K562 (cell line): Measurements from ENCODE around the gene ADD3. TPM values are rescaled to one million over a fixed set of nuclear protein-coding genes. Genes with fewer than 3 reads are reported as not detected.
A peak's percentile ranks its signal among the peaks of the same experiment; 100 is the strongest.

Experiments
- ATAC-seq: fragments of 200-7000 bp; cut with Tn5 transposase; 3 replicates; pipeline ENCODE4 v1.9.1; 2020; ENCODE audit warnings: moderate library complexity
- BruUV-seq: library from RNA; stranded (reverse); fragments of 400-500 nt; replicated peaks from 2 replicates; lab custom pipeline; 2021; lab: Mats Ljungman, UMichigan
- CTCF ChIA-PET: fragments of 300-600 bp; formaldehyde crosslinking; extraction: SDS; loops from one replicate; lab custom pipeline; 2021; ENCODE audit warnings: low intra/inter-chr PET ratio; lab: Yijun Ruan, JAX
- POLR2A ChIA-PET: fragments of 300-600, 350-650 bp; sonication (Branson Sonifier 250); formaldehyde crosslinking; extraction: SDS; loops from one replicate; lab custom pipeline; 2021; ENCODE audit warnings: antibody characterized with exemption, inconsistent platforms; lab: Yijun Ruan, JAX
- DNase-seq, 4 experiments: peaks; one replicate each; pipeline versions ENCODE4 v3.0.0 to v3.0.0-alpha.2; 2011 to 2018; ENCODE audit warnings: low spot score in 3 of 4, mixed read lengths in 3 of 4; ENCODE audit errors: extremely low read depth in 1 of 4
- FAIRE-seq: peaks from 2 replicates; lab custom pipeline; 2011; peaks lifted over from hg19 to GRCh38; lab: Jason Lieb, UNC
- H2AFZ ChIP-seq: 2 replicates; pipeline ENCODE4 v1.6.0; 2011; ENCODE audit warnings: low read depth, low read length, control low read depth, inconsistent platforms
- H3K27ac ChIP-seq: fragments of 200-600 bp; 3 replicates; pipeline ENCODE4 v1.8.0; 2011; ENCODE audit warnings: low read depth, mild to moderate bottlenecking, control low read depth, inconsistent platforms, low read length, moderate library complexity, mixed read lengths; ENCODE audit errors: extremely low read depth
- H3K27me3 ChIP-seq, 2 experiments: fragments of 300-600 bp in 1 of 2; 2 replicates in 1 of 2; 3 replicates in 1 of 2; pipeline versions ENCODE4 v1.6.0 to v1.8.0; 2011; ENCODE audit warnings: inconsistent platforms in 2 of 2, low read length in 2 of 2, mild to moderate bottlenecking in 1 of 2, mixed read lengths in 1 of 2, moderate library complexity in 1 of 2; ENCODE audit not compliant: control insufficient read depth in 2 of 2, insufficient read depth in 2 of 2
- H3K36me3 ChIP-seq: fragments of 300-600 bp; 3 replicates; pipeline ENCODE4 v1.8.0; 2011; ENCODE audit warnings: mild to moderate bottlenecking, low read length, inconsistent platforms; ENCODE audit not compliant: control insufficient read depth, insufficient read depth
- H3K4me1 ChIP-seq, 2 experiments: fragments of 200-600 bp in 1 of 2; replicated peaks in 1 of 2; 2 replicates in 1 of 2; 3 replicates in 1 of 2; pipeline versions ENCODE4 v1.5.1 to v1.8.0; 2011; ENCODE audit warnings: inconsistent platforms in 2 of 2, low read length in 2 of 2, mild to moderate bottlenecking in 1 of 2, mixed read lengths in 1 of 2, moderate library complexity in 1 of 2; ENCODE audit not compliant: control insufficient read depth in 2 of 2, insufficient read depth in 2 of 2
- H3K4me2 ChIP-seq: 2 replicates; pipeline ENCODE4 v1.6.1; 2011; ENCODE audit warnings: low read length, control low read depth, inconsistent platforms, mixed read lengths; ENCODE audit not compliant: insufficient read depth
- H3K4me3 ChIP-seq: fragments of 200-600 bp; sonication (generic), shearing (Covaris generic); 2 replicates; pipeline ENCODE4 v1.5.1; 2016; ENCODE audit warnings: control low read depth, inconsistent platforms
- H3K79me2 ChIP-seq: fragments of 200-600 bp; 3 replicates; pipeline ENCODE4 v1.8.0; 2011; ENCODE audit warnings: low read length, inconsistent platforms; ENCODE audit not compliant: control insufficient read depth, insufficient read depth
- H3K9ac ChIP-seq, 2 experiments: 2 replicates each; pipeline versions ENCODE4 v1.6.0 to v1.6.1; 2011; ENCODE audit warnings: low read depth in 2 of 2, low read length in 2 of 2, control low read depth in 1 of 2, inconsistent platforms in 1 of 2, mild to moderate bottlenecking in 1 of 2, mixed read lengths in 1 of 2; ENCODE audit not compliant: insufficient read depth in 1 of 2
- H3K9me1 ChIP-seq: one replicate; pipeline ENCODE4 v1.6.0; 2011; ENCODE audit warnings: inconsistent platforms, mild to moderate bottlenecking, low read length, moderate library complexity; ENCODE audit not compliant: control insufficient read depth, insufficient read depth
- H3K9me3 ChIP-seq: replicated peaks from 2 replicates; pipeline ENCODE4 v1.5.1; 2011; ENCODE audit warnings: low read depth, low read length, inconsistent platforms; ENCODE audit not compliant: control insufficient read depth, insufficient read depth
- H4K20me1 ChIP-seq: replicated peaks from 2 replicates; pipeline ENCODE4 v1.6.1; 2011; ENCODE audit warnings: low read length, inconsistent platforms, mixed read lengths; ENCODE audit not compliant: control insufficient read depth, insufficient read depth
- BHLHE40 ChIP-seq: IDR thresholded peaks from 2 replicates; pipeline ENCODE4 v1.6.1; 2011; ENCODE audit warnings: low read length, improper control_type of control experiment
- BRF2 ChIP-seq: IDR thresholded peaks from 3 replicates; pipeline ENCODE4 v1.6.1; 2011; ENCODE audit warnings: borderline replicate concordance, mild to moderate bottlenecking; ENCODE audit not compliant: insufficient read length, insufficient read depth
- CBFA2T3 ChIP-seq: fragments of 450-650 bp; IDR thresholded peaks from 2 replicates; pipeline ENCODE4 v1.6.1; 2017
- CCNT2 ChIP-seq: IDR thresholded peaks from 2 replicates; pipeline ENCODE4 v1.6.1; 2011; ENCODE audit warnings: borderline replicate concordance, low read depth, mild to moderate bottlenecking, moderate library complexity, mixed read lengths, low read length; ENCODE audit not compliant: insufficient read length; ENCODE audit errors: extremely low read depth
- FOXJ3 ChIP-seq: sonication (generic); formaldehyde crosslinking; IDR thresholded peaks from 2 replicates; pipeline ENCODE4 v1.4.0; 2020; ENCODE audit warnings: mild to moderate bottlenecking, missing genetic modification reagents
- MECOM ChIP-seq: fragments of 250-450 bp; sonication (Bioruptor Pico); IDR thresholded peaks from 2 replicates; pipeline ENCODE4 v1.8.0; 2022; ENCODE audit warnings: inconsistent platforms
- SAFB ChIP-seq: fragments of 200-400 bp; formaldehyde crosslinking; IDR thresholded peaks from 2 replicates; pipeline ENCODE4 v1.6.1; 2017; ENCODE audit warnings: low read depth, low read length, borderline replicate concordance
- SIRT6 ChIP-seq: IDR thresholded peaks from one replicate; pipeline ENCODE4 v1.6.1; 2012; ENCODE audit warnings: low read depth, mild to moderate bottlenecking, control low read depth, inconsistent platforms, low read length, moderate library complexity
- SP2 ChIP-seq: IDR thresholded peaks from 2 replicates; pipeline ENCODE4 v1.6.1; 2011; ENCODE audit warnings: mild to moderate bottlenecking, low read depth, low read length, moderate library complexity; ENCODE audit not compliant: poor library complexity, severe bottlenecking; ENCODE audit errors: extremely low read depth
- ZBTB11 ChIP-seq, 3 experiments: fragments of 200-800 bp in 1 of 3; fragments of 250-450 bp in 1 of 3; fragments of 450-650 bp in 1 of 3; sonication (Bioruptor Pico) in 1 of 3; sonication (Bioruptor generic) in 1 of 3; formaldehyde crosslinking in 1 of 3; IDR thresholded peaks; 2 replicates each; pipeline versions ENCODE4 v1.6.1 to v1.8.0; 2016 to 2022; ENCODE audit warnings: mild to moderate bottlenecking in 2 of 3, missing genetic modification characterization in 2 of 3, missing compliant biosample characterization in 1 of 3, moderate library complexity in 1 of 3
- ZNF79 ChIP-seq: fragments of 250-450 bp; sonication (Bioruptor Pico); IDR thresholded peaks from 2 replicates; pipeline ENCODE4 v1.4.0; 2020; ENCODE audit warnings: low read depth, mild to moderate bottlenecking, moderate library complexity
- ZSCAN29 ChIP-seq: fragments of 450-650 bp; IDR thresholded peaks from 2 replicates; pipeline ENCODE4 v1.6.1; 2017
- WGBS: fragments of 100-300 bp; shearing (Covaris generic); methylation state at CpG from one replicate; pipeline ENCODE4 v1.1.6; 2016; ENCODE audit warnings: low coverage, mixed read lengths; ENCODE audit not compliant: insufficient coverage; ENCODE audit errors: missing lambda C conversion rate; 5-methylcytosine and 5-hydroxymethylcytosine counted together
- in situ Hi-C: fragments of 300-500 bp; cut with MboI; formaldehyde crosslinking; loops from 4 replicates; pipeline ENCODE4 v1.15.0; 2018; ENCODE audit warnings: inconsistent platforms, mixed read lengths
- intact Hi-C: fragments of 100-400 bp; cut with micrococcal nuclease; formaldehyde crosslinking; loops from 2 replicates; pipeline ENCODE4 v1.14.2; 2022
- polyA plus RNA-seq, 8 experiments: library from polyadenylated mRNA; depleted of rRNA in 4 of 8; stranded (reverse) in 5 of 8; unstranded in 3 of 8; fragments of >200 nt; fragmentation: Nextera tagmentation in 2 of 8; fragmentation: Illumina TruSeq in 1 of 8; extraction: Ambion mirVana in 2 of 8; extraction: Trizol in 1 of 8; gene quantifications; 2 replicates each; pipeline versions ENCODE4 v1.2.1 to v1.2.3, GENCODE V29; 2011 to 2014; ENCODE audit warnings: inconsistent platforms in 1 of 8, missing spikeins in 1 of 8
- total RNA-seq, 7 experiments: library from RNA; depleted of rRNA in 6 of 7; stranded (reverse); fragments of >200 nt in 6 of 7; fragmentation: Illumina TruSeq in 2 of 7; extraction: Trizol in 2 of 7; gene quantifications; 2 replicates each; pipeline versions ENCODE4 v1.2.1 to v1.2.3, GENCODE V29; 2011 to 2021; ENCODE audit warnings: low replicate concordance in 1 of 7

Gene ADD3
- total and polyA plus RNA-seq, 9 of the 15 experiments (the other 6 are each of a cell fraction or from before 2014, with no cell fraction given) = 13.2 to 125 (median 31.7) TPM

GRCh38 chr10:110181911-110182310 lies 174.1 kb downstream of the ADD3 start (continued):
- TF ChIP-seq ZBTB11 (CRISPR knock-in tag; IDR thresholded peaks at IDR 0.05) (no peak), SIRT6 (no peak), FOXJ3 (CRISPR knock-in tag) (no peak)
- TF ChIP-seq, all 486 proteins: peak for 2

GRCh38 chr10:110184398-110184797 lies 176.6 kb downstream of the ADD3 start:
- FAIRE-seq (no peak), ATAC-seq (no peak), DNase-seq (no peak)
- Histone ChIP-seq H3K9me3 (no peaks in the 10 kb centered on the region), H3K27me3 (no peaks in the 10 kb centered on the region), H3K27ac (no peak overlapping the region), H3K36me3 (no peaks in the 10 kb centered on the region), H2AFZ (peak overlapping the region; percentile 38; the same call in 1 of the 2 replicates), H3K4me2 (no peak overlapping the region), H3K4me3 (no peak overlapping the region), H4K20me1 (no peaks in the 10 kb centered on the region), H3K79me2 (no peaks in the 10 kb centered on the region), H3K9me1 (no peaks in the 10 kb centered on the region), H3K4me1 (peaks cover 4 to 9% of the 10 kb centered on the region in 2 experiments; a peak in 3 of 5 replicates), H3K9ac (no peak overlapping the region)
- intact Hi-C loops = no loop called here
- in situ Hi-C loops = no loop called here
- TF ChIP-seq CCNT2 = no peak
- no peak for TF ChIP-seq BRF2
- no peak for TF ChIP-seq SAFB
- no peak for TF ChIP-seq ZSCAN29
- no peak for TF ChIP-seq SP2
- no peak for TF ChIP-seq ZNF79
- TF ChIP-seq MECOM (CRISPR knock-in tag) = no peak
- TF ChIP-seq BHLHE40 = no peak
- no peak for TF ChIP-seq CBFA2T3
- ChIA-PET POLR2A (no interaction called here), CTCF (no interaction called here)
- BruUV-seq = no TSS peak
- WGBS = 42% methylated on average over 5 of the region's 6 CpGs
